Smooth muscle cell (in vitro differentiated cells): ENCODE measurements around the gene SLIT3. TPM values are rescaled to one million over a fixed set of nuclear protein-coding genes. Genes with fewer than 3 reads are reported as not detected.
A peak's percentile ranks its signal among the peaks of the same experiment; 100 is the strongest.

Experiments used
- DNase-seq: peaks from one replicate; lab custom pipeline; 2025; ENCODE audit not compliant: unreplicated experiment; lab: John Stamatoyannopoulos, UW
- H2AFZ ChIP-seq: fragments of 200-600 bp; sonication (generic); 2 replicates; pipeline ENCODE4 v1.6.0; 2016; ENCODE audit warnings: antibody characterized with exemption, low read depth, mild to moderate bottlenecking
- H3F3A ChIP-seq: fragments of 200-600 bp; sonication (generic); 2 replicates; pipeline ENCODE4 v1.6.0; 2017; ENCODE audit warnings: antibody characterized with exemption, low read depth
- H3K27ac ChIP-seq: fragments of 200-600 bp; sonication (generic); 2 replicates; pipeline ENCODE4 v1.5.1; 2016; ENCODE audit warnings: low read depth, mild to moderate bottlenecking
- H3K27me3 ChIP-seq: fragments of 200-600 bp; sonication (generic); 2 replicates; pipeline ENCODE4 v1.6.1; 2016; ENCODE audit warnings: low read depth, mild to moderate bottlenecking
- H3K36me3 ChIP-seq: fragments of 200-600 bp; sonication (generic); 2 replicates; pipeline ENCODE4 v1.5.1; 2016; ENCODE audit warnings: low read depth
- H3K4me1 ChIP-seq: fragments of 200-600 bp; sonication (generic); 2 replicates; pipeline ENCODE4 v1.5.1; 2016; ENCODE audit warnings: low read depth
- H3K4me2 ChIP-seq: fragments of 200-600 bp; sonication (generic); 2 replicates; pipeline ENCODE4 v1.6.0; 2016; ENCODE audit warnings: mild to moderate bottlenecking
- H3K4me3 ChIP-seq: fragments of 200-600 bp; sonication (generic); 2 replicates; pipeline ENCODE4 v1.5.1; 2016; ENCODE audit warnings: mild to moderate bottlenecking
- H3K79me2 ChIP-seq: fragments of 200-600 bp; sonication (generic); 2 replicates; pipeline ENCODE4 v1.6.0; 2016; ENCODE audit warnings: low read depth, mild to moderate bottlenecking
- H3K9ac ChIP-seq: fragments of 200-600 bp; sonication (generic); 2 replicates; pipeline ENCODE4 v1.6.0; 2016; ENCODE audit warnings: low read depth
- H3K9me3 ChIP-seq: fragments of 200-600 bp; sonication (generic); replicated peaks from 2 replicates; pipeline ENCODE4 v1.5.1; 2016; ENCODE audit warnings: low read depth
- H4K20me1 ChIP-seq: fragments of 200-600 bp; sonication (generic); 2 replicates; pipeline ENCODE4 v1.6.0; 2016; ENCODE audit warnings: low read depth
- CTCF ChIP-seq: fragments of 200-600 bp; sonication (generic); IDR thresholded peaks from 2 replicates; pipeline ENCODE4 v1.5.1; 2017; ENCODE audit warnings: borderline replicate concordance, mild to moderate bottlenecking, antibody characterized with exemption; ENCODE audit not compliant: insufficient read depth, poor library complexity, severe bottlenecking
- WGBS: methylation state at CpG from one replicate; pipeline ENCODE4 v1.1.7; 2016; ENCODE audit warnings: low lambda C conversion rate; 5-methylcytosine and 5-hydroxymethylcytosine counted together
- polyA plus RNA-seq: library from polyadenylated mRNA; unstranded; fragments of >200 nt; fragmentation: Nextera tagmentation; extraction: Ambion mirVana; gene quantifications from 2 replicates; pipeline ENCODE4 v1.2.1, GENCODE V29; 2016
- total RNA-seq: library from RNA; depleted of rRNA; stranded (reverse); fragments of >200 nt; gene quantifications from 2 replicates; pipeline ENCODE4 v1.2.3, GENCODE V29; 2014

Gene SLIT3
- total and polyA plus RNA-seq, 2 experiments from 2014 or later: 25.4 to 29.5 TPM

GRCh38 chr5:169001394-169001793 lies 299.5 kb downstream of the SLIT3 start:
- DNase-seq: no peak
- Histone ChIP-seq H3F3A (peaks cover 6% of the 10 kb centered on the region), H3K79me2 (no peaks in the 10 kb centered on the region), H3K36me3 (no peaks in the 10 kb centered on the region), H3K27me3 (no peaks in the 10 kb centered on the region), H2AFZ (no peak overlapping the region), H4K20me1 (peaks cover 3% of the 10 kb centered on the region), H3K27ac (no peak overlapping the region), H3K4me2 (no peak overlapping the region), H3K9me3 (no peaks in the 10 kb centered on the region), H3K4me3 (no peak overlapping the region), H3K9ac (no peak overlapping the region), H3K4me1 (peaks cover 7% of the 10 kb centered on the region)
- TF ChIP-seq CTCF: no peak
- WGBS: 84% methylated on average over 3 of the region's 3 CpGs

GRCh38 chr5:168995024-168995423 lies 305.9 kb downstream of the SLIT3 start:
- Histone ChIP-seq H3F3A (no peaks in the 10 kb centered on the region), H3K79me2 (no peaks in the 10 kb centered on the region), H3K9me3 (no peaks in the 10 kb centered on the region), H4K20me1 (no peaks in the 10 kb centered on the region), H3K4me1 (no peaks in the 10 kb centered on the region), H3K27me3 (no peaks in the 10 kb centered on the region), H3K27ac (no peak overlapping the region), H3K9ac (no peak overlapping the region), H3K36me3 (no peaks in the 10 kb centered on the region), H2AFZ (no peak overlapping the region), H3K4me2 (no peak overlapping the region), H3K4me3 (no peak overlapping the region)
- no peak for DNase-seq
- TF ChIP-seq CTCF: no peak
- 89% methylated on average over 3 of the region's 3 CpGs for WGBS

GRCh38 chr5:168992687-168993086 lies 308.3 kb downstream of the SLIT3 start:
- no peak for DNase-seq
- no peaks in the 10 kb centered on the region for H4K20me1 ChIP-seq
- H3K4me2 ChIP-seq: no peak overlapping the region
- no peak overlapping the region for H3K9ac ChIP-seq
- no peak overlapping the region for H3K4me3 ChIP-seq
- WGBS: 77% methylated on average over 11 of the region's 11 CpGs
- no peak overlapping the region for H3K27ac ChIP-seq
- H2AFZ ChIP-seq: no peak overlapping the region
- TF ChIP-seq CTCF: peak; percentile 16
- no peaks in the 10 kb centered on the region for H3K9me3 ChIP-seq
- no peaks in the 10 kb centered on the region for H3F3A ChIP-seq
- H3K27me3 ChIP-seq: peaks cover 12% of the 10 kb centered on the region
- no peaks in the 10 kb centered on the region for H3K79me2 ChIP-seq
- no peaks in the 10 kb centered on the region for H3K36me3 ChIP-seq
- no peaks in the 10 kb centered on the region for H3K4me1 ChIP-seq

- Histone ChIP-seq H3K27ac (no peak overlapping the region), H3K79me2 (no peaks in the 10 kb centered on the region), H3F3A (no peaks in the 10 kb centered on the region), H2AFZ (no peak overlapping the region), H3K9me3 (no peaks in the 10 kb centered on the region), H3K36me3 (no peaks in the 10 kb centered on the region), H3K4me1 (no peaks in the 10 kb centered on the region), H3K9ac (no peak overlapping the region), H3K27me3 (peaks cover 12% of the 10 kb centered on the region), H3K4me3 (no peak overlapping the region), H4K20me1 (no peaks in the 10 kb centered on the region), H3K4me2 (no peak overlapping the region)
- 80% methylated on average over 5 of the region's 5 CpGs for WGBS
- no peak for DNase-seq
- no peak for TF ChIP-seq CTCF
Measured at GRCh38 chr5:168992016-168992415, 308.9 kb downstream of the SLIT3 start.
